CD4-positive, alpha-beta T cell (primary cell): ENCODE measurements around the gene MECR. TPM values are rescaled to one million over a fixed set of nuclear protein-coding genes. Genes with fewer than 3 reads are reported as not detected.

Experiments used
- ATAC-seq: fragments of 200-7000 bp; cut with Tn5 transposase; one replicate; pipeline ENCODE4 v1.10.0; 2022; ENCODE audit warnings: mild to moderate bottlenecking; ENCODE audit not compliant: poor library complexity
- CTCF ChIA-PET: fragments of 350-600 bp; sonication (Branson Sonifier 250); formaldehyde crosslinking; loops from one replicate; lab custom pipeline; 2021; ENCODE audit warnings: antibody characterized with exemption, inconsistent platforms; lab: Charles Lee
- POLR2A ChIA-PET: fragments of 350-600 bp; sonication (Branson Sonifier 250); formaldehyde crosslinking; loops from one replicate; lab custom pipeline; 2021; ENCODE audit warnings: antibody characterized with exemption, inconsistent platforms; lab: Charles Lee
- DNase-seq, 14 experiments: peaks; one replicate each; pipeline ENCODE4 v3.0.0-alpha.2; 2013 to 2020; ENCODE audit warnings: mixed read lengths in 2 of 14
- H3K27ac ChIP-seq, 2 donors: one replicate each; pipeline versions ENCODE4 v1.5.1 to v1.7.0; 2013; ENCODE audit warnings: low read length in 2 of 2, low read depth in 1 of 2, mild to moderate bottlenecking in 1 of 2
- H3K27me3 ChIP-seq, 2 experiments: 1 replicate in 1 of 2; 2 replicates in 1 of 2; pipeline versions ENCODE4 v1.6.1 to v1.7.0; 2013; ENCODE audit warnings: low read length in 2 of 2, control low read depth in 1 of 2, mild to moderate bottlenecking in 1 of 2, moderate library complexity in 1 of 2; ENCODE audit not compliant: insufficient read depth in 2 of 2, control insufficient read depth in 1 of 2
- H3K36me3 ChIP-seq: one replicate; pipeline ENCODE4 v1.6.1; 2013; ENCODE audit warnings: low read length, control low read depth; ENCODE audit not compliant: insufficient read depth
- H3K4me1 ChIP-seq: one replicate; pipeline ENCODE4 v1.6.1; 2013; ENCODE audit warnings: low read length, control low read depth; ENCODE audit not compliant: insufficient read depth
- H3K4me3 ChIP-seq: one replicate; pipeline ENCODE4 v1.5.1; 2013; ENCODE audit warnings: mild to moderate bottlenecking, low read length, moderate library complexity
- H3K9me3 ChIP-seq, 2 experiments: 1 replicate in 1 of 2; 2 replicates in 1 of 2; pipeline versions ENCODE4 v1.6.1 to v1.7.0; 2013; ENCODE audit warnings: low read length in 2 of 2, mild to moderate bottlenecking in 2 of 2, control low read depth in 1 of 2, moderate library complexity in 1 of 2; ENCODE audit not compliant: control insufficient read depth in 1 of 2, insufficient read depth in 1 of 2
- H3K27ac Mint-ChIP-seq: one replicate; pipeline ENCODE4 v1.8.0; 2020; ENCODE audit warnings: mixed read lengths
- H3K27me3 Mint-ChIP-seq: one replicate; pipeline ENCODE4 v1.8.0; 2021; ENCODE audit warnings: mixed read lengths
- H3K36me3 Mint-ChIP-seq: one replicate; pipeline ENCODE4 v1.8.0; 2021; ENCODE audit warnings: low read depth, mixed read lengths
- H3K4me1 Mint-ChIP-seq: one replicate; pipeline ENCODE4 v1.8.0; 2021; ENCODE audit warnings: low read depth, mixed read lengths
- H3K4me3 Mint-ChIP-seq: one replicate; pipeline ENCODE4 v1.8.0; 2020; ENCODE audit warnings: mild to moderate bottlenecking, mixed read lengths
- H3K9me3 Mint-ChIP-seq: one replicate; pipeline ENCODE4 v1.8.0; 2020; ENCODE audit warnings: mixed read lengths
- intact Hi-C, 2 experiments: fragments of 100-400 bp; cut with DNase I in 1 of 2; cut with micrococcal nuclease in 1 of 2; formaldehyde crosslinking; loops; one replicate each; pipeline versions ENCODE4 v1.15.1 to v1.9.0; 2023 to 2025; cut with DNase I, micrococcal nuclease
- total RNA-seq, 174 experiments: library from RNA in 2 of 174; stranded (reverse) in 2 of 174; gene quantifications; one replicate each; pipeline ENCODE4 v1.2.3 and lab custom pipeline; 2021 to 2026
- TF ChIP-seq, protein P1 (sequence below): fragments of 200-600 bp; IDR thresholded peaks from one replicate; pipeline ENCODE4 v1.8.0; 2022; ENCODE audit warnings: antibody characterized with exemption, mild to moderate bottlenecking

Gene MECR
- total RNA-seq, 2 experiments from 2014 or later: 5.5 to 6.6 TPM

DNA sequence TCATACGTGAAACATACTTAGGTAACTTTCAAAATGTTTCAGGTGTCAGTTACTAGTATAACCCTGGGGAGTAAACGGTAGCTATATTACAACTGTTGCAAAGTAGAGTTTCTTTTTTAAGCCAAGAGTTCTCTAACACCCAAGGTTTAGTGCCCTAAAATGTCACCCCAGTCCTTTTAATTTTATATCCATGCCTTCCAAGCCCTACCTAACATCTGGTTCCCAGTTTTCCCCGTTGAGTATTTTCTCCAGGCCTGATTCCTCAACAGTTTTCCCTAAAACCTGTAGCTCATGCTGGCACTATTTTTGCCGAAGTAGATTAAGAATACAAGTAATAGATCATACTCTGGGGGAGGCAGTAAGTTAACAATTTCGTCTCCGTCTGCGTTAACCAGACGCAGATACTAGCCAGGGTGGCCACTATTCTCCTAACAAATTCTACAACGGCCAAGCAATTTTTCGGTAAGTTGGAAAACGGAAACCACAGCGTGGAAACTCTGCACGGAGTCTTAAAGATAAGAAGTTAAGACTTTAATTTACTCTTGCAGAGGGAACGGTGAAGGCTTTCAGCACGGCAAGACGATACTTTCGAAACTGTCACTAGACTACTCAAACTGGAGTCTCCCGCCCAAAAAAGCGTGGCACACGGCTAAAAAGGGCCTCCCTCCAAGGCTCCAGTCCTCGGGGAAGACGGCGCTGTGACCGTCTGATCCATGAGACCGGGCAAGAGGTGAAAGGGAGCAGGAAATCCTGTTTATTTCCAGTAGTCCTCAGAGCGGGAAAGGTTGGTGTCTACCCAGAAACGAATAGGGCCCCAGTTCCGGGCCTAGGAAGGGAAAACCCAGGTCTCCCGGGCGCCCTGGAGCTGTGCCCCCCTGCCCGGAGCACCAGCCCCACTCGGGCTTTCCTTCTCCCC is 50.0 kb downstream of the MECR start:
- Mint-ChIP-seq H3K27ac (peak overlapping the region; percentile 93), H3K36me3 (peaks cover 50% of the 10 kb centered on the region), H3K27me3 (no peaks in the 10 kb centered on the region), H3K9me3 (no peaks in the 10 kb centered on the region), H3K4me3 (peak overlapping the region; percentile 97), H3K4me1 (peaks cover 54% of the 10 kb centered on the region)
- TF ChIP-seq, protein P1, sequence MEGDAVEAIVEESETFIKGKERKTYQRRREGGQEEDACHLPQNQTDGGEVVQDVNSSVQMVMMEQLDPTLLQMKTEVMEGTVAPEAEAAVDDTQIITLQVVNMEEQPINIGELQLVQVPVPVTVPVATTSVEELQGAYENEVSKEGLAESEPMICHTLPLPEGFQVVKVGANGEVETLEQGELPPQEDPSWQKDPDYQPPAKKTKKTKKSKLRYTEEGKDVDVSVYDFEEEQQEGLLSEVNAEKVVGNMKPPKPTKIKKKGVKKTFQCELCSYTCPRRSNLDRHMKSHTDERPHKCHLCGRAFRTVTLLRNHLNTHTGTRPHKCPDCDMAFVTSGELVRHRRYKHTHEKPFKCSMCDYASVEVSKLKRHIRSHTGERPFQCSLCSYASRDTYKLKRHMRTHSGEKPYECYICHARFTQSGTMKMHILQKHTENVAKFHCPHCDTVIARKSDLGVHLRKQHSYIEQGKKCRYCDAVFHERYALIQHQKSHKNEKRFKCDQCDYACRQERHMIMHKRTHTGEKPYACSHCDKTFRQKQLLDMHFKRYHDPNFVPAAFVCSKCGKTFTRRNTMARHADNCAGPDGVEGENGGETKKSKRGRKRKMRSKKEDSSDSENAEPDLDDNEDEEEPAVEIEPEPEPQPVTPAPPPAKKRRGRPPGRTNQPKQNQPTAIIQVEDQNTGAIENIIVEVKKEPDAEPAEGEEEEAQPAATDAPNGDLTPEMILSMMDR: no peak
- DNase-seq (peak in 1 of 14 experiments; percentile 33), ATAC-seq (no peak)
- H3K9me3 ChIP-seq: no peaks in the 10 kb centered on the region
- H3K27ac ChIP-seq: peak overlapping the region; percentile 97 to 99
- intact Hi-C loops: loop anchor here (2.0 to 10.0 kb wide), 6 partner anchors 298 to 1086 kb away; partner anchors contain the start of genes TAF12 (in 2 of the 2) and YTHDF2 (in 1 of the 2)
- ChIA-PET POLR2A (interaction anchor here (0.6 to 2.8 kb wide), 28 partner anchors 9 to 1575 kb away, joined by 3 to 49 read pairs (median 14); partner anchors contain the start of genes EPB41, GMEB1, MECR and MED18), CTCF (interaction anchor here (0.8 to 2.9 kb wide), 10 partner anchors 11 to 662 kb away, joined by 3 to 26 read pairs (median 4); partner anchors contain the start of genes MECR, TAF12 and YTHDF2)
- H3K36me3 ChIP-seq: peaks cover 8% of the 10 kb centered on the region
- H3K4me1 ChIP-seq: peaks cover 41% of the 10 kb centered on the region
- H3K27me3 ChIP-seq: no peaks in the 10 kb centered on the region
- peak overlapping the region; percentile 79 for H3K4me3 ChIP-seq

DNA sequence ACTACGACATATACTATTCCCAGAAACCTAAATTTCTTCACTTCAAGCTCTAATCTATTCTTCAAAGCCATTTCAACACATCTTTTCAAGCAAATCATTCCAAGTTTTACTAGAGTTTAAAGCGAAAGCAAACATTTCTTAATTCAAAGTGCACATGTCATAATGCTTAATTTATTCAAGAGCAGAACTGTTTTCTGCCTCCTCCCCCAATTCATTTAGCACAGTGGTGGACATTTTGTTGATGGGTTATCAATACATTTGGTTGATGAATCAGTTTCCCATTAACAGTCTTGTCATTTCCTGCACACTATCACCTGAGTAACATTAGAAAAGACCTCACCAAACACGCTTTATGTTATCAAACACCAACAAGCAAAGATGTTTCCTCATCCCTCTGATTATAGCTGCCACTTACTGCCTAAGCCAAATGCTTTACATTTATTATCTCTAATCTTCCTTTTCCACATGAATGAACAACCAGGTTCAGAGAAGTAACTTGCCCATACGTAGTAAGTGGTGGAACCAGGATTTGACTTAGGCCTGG is 51.0 kb downstream of the MECR start:
- POLR2A ChIA-PET: no interaction called here
- no peak for DNase-seq
- H3K4me1 Mint-ChIP-seq: peaks cover 54% of the 10 kb centered on the region
- TF ChIP-seq, protein P1: no peak
- no peaks in the 10 kb centered on the region for H3K27me3 Mint-ChIP-seq
- intact Hi-C loops: loop anchor here (2.0 to 10.0 kb wide), 7 partner anchors 55 to 1085 kb away; partner anchors contain the start of genes TAF12 (in 2 of the 2), TMEM200B (in 1 of the 2) and YTHDF2 (in 1 of the 2)
- Histone ChIP-seq H3K27ac (no peak overlapping the region), H3K27me3 (no peaks in the 10 kb centered on the region), H3K4me1 (peaks cover 49% of the 10 kb centered on the region), H3K9me3 (no peaks in the 10 kb centered on the region), H3K36me3 (peaks cover 8% of the 10 kb centered on the region), H3K4me3 (peak overlapping the region; percentile 79)
- no peaks in the 10 kb centered on the region for H3K9me3 Mint-ChIP-seq
- peaks cover 51% of the 10 kb centered on the region for H3K36me3 Mint-ChIP-seq
- peak overlapping the region; percentile 93 for H3K27ac Mint-ChIP-seq
- no peak for ATAC-seq
- CTCF ChIA-PET: interaction anchor here (0.8 to 2.9 kb wide), 3 partner anchors 10 to 537 kb away, joined by 3 to 26 read pairs (median 4); partner anchors contain the start of gene TAF12
- H3K4me3 Mint-ChIP-seq: peak overlapping the region; percentile 97

GRCh38 chr1:29177022-29177705 is 53.6 kb downstream of the MECR start:
- Mint-ChIP-seq H3K27ac (peak overlapping the region; percentile 77), H3K27me3 (no peaks in the 10 kb centered on the region), H3K4me1 (peaks cover 64% of the 10 kb centered on the region), H3K4me3 (peak overlapping the region; percentile 63), H3K9me3 (no peaks in the 10 kb centered on the region), H3K36me3 (peaks cover 63% of the 10 kb centered on the region)
- Histone ChIP-seq H3K9me3 (no peaks in the 10 kb centered on the region), H3K36me3 (peaks cover 11% of the 10 kb centered on the region), H3K4me1 (peaks cover 54% of the 10 kb centered on the region), H3K4me3 (no peak overlapping the region), H3K27ac (no peak overlapping the region), H3K27me3 (no peaks in the 10 kb centered on the region)
- ChIA-PET POLR2A (no interaction called here), CTCF (no interaction called here)
- TF ChIP-seq, protein P1: no peak
- intact Hi-C loops: loop anchor here in 1 of 2 experiments (10.0 kb wide), 1 partner anchor 52 kb away; the partner anchor contains the start of gene TMEM200B
- DNase-seq: no peak
- no peak for ATAC-seq
